Glutamatergic neuron (in vitro differentiated cells): ENCODE data around the gene SH2D3C. TPM values are rescaled to one million over a fixed set of nuclear protein-coding genes. Genes with fewer than 3 reads are reported as not detected.

Source experiments
- DNase-seq: peaks from one replicate; pipeline ENCODE4 v3.0.0; 2022
- H3K27ac Mint-ChIP-seq: one replicate; pipeline ENCODE4 v1.8.0; 2020; ENCODE audit warnings: mild to moderate bottlenecking, mixed read lengths, inconsistent platforms; ENCODE audit not compliant: unreplicated experiment
- H3K27me3 Mint-ChIP-seq: one replicate; pipeline ENCODE4 v1.8.0; 2020; ENCODE audit warnings: mild to moderate bottlenecking, moderate library complexity, mixed read lengths, inconsistent platforms; ENCODE audit not compliant: unreplicated experiment
- H3K36me3 Mint-ChIP-seq: one replicate; pipeline ENCODE4 v1.8.0; 2020; ENCODE audit warnings: mild to moderate bottlenecking, mixed read lengths, inconsistent platforms; ENCODE audit not compliant: unreplicated experiment
- H3K4me1 Mint-ChIP-seq: one replicate; pipeline ENCODE4 v1.8.0; 2020; ENCODE audit warnings: mild to moderate bottlenecking, low read depth, mixed read lengths, inconsistent platforms; ENCODE audit not compliant: unreplicated experiment
- H3K4me3 Mint-ChIP-seq: one replicate; pipeline ENCODE4 v1.8.0; 2020; ENCODE audit warnings: mild to moderate bottlenecking, mixed read lengths, inconsistent platforms; ENCODE audit not compliant: unreplicated experiment
- H3K9me3 Mint-ChIP-seq: one replicate; pipeline ENCODE4 v1.8.0; 2020; ENCODE audit warnings: mild to moderate bottlenecking, moderate library complexity, mixed read lengths, inconsistent platforms; ENCODE audit not compliant: unreplicated experiment
- total RNA-seq: library from RNA; stranded (reverse); fragmentation: NEBNext Ultra II Directional; extraction: Animal tissue kit (Norgen Biotek cat#: 25700); gene quantifications from one replicate; pipeline ENCODE4 v1.2.1, GENCODE V29; 2021; ENCODE audit not compliant: unreplicated experiment
- TF ChIP-seq, protein P1 (sequence below): fragments of 200-600 bp; sonication (generic); IDR thresholded peaks from one replicate; pipeline ENCODE4 v1.5.0; 2021; ENCODE audit not compliant: partially characterized antibody, unreplicated experiment

The SH2D3C gene
- total RNA-seq, 1 donor from 2014 or later = 71.7 TPM

- no peak overlapping the region for H3K4me3 Mint-ChIP-seq
- DNase-seq = no peak
- no peaks in the 10 kb centered on the region for H3K9me3 Mint-ChIP-seq
- no peaks in the 10 kb centered on the region for H3K36me3 Mint-ChIP-seq
- no peak overlapping the region for H3K27ac Mint-ChIP-seq
- peaks cover 2% of the 10 kb centered on the region for H3K27me3 Mint-ChIP-seq
- TF ChIP-seq, protein P1, sequence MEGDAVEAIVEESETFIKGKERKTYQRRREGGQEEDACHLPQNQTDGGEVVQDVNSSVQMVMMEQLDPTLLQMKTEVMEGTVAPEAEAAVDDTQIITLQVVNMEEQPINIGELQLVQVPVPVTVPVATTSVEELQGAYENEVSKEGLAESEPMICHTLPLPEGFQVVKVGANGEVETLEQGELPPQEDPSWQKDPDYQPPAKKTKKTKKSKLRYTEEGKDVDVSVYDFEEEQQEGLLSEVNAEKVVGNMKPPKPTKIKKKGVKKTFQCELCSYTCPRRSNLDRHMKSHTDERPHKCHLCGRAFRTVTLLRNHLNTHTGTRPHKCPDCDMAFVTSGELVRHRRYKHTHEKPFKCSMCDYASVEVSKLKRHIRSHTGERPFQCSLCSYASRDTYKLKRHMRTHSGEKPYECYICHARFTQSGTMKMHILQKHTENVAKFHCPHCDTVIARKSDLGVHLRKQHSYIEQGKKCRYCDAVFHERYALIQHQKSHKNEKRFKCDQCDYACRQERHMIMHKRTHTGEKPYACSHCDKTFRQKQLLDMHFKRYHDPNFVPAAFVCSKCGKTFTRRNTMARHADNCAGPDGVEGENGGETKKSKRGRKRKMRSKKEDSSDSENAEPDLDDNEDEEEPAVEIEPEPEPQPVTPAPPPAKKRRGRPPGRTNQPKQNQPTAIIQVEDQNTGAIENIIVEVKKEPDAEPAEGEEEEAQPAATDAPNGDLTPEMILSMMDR = no peak
- H3K4me1 Mint-ChIP-seq = peaks cover 6% of the 10 kb centered on the region
Measured at GRCh38 chr9:127814619-127815511, 36.4 kb upstream of the SH2D3C start.

DNA sequence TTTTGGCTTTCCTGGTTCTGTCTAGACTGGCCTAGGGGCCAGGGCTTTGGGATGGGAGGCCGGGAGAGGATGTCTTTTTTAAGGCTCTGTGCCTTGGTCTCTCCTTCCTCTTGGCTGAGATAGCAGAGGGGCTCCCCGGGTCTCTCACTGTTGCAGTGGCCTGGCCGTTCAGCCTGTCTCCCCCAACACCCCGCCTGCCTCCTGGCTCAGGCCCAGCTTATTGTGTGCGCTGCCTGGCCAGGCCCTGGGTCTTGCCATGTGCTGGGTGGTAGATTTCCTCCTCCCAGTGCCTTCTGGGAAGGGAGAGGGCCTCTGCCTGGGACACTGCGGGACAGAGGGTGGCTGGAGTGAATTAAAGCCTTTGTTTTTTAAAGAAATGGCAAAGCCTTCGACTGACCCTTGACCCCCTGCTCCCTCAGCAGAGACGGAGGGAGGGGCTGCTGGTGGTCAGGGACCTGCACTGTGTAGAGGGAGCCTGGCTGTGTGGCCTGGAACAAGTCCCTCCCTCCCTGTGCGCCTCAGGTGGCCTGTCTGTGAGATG is 35.3 kb upstream of the SH2D3C start:
- Mint-ChIP-seq H3K27ac (no peak overlapping the region), H3K27me3 (peaks cover 2% of the 10 kb centered on the region), H3K36me3 (no peaks in the 10 kb centered on the region), H3K9me3 (no peaks in the 10 kb centered on the region), H3K4me3 (no peak overlapping the region), H3K4me1 (peaks cover 6% of the 10 kb centered on the region)
- TF ChIP-seq, protein P1 = no peak
- DNase-seq = no peak

GRCh38 chr9:127812936-127813675 is 34.6 kb upstream of the SH2D3C start:
- Mint-ChIP-seq H3K27me3 (peaks cover 2% of the 10 kb centered on the region), H3K27ac (no peak overlapping the region), H3K36me3 (no peaks in the 10 kb centered on the region)

GRCh38 chr9:127812011-127812410 is 33.5 kb upstream of the SH2D3C start:
- DNase-seq = no peak
- no peak overlapping the region for H3K27ac Mint-ChIP-seq
- no peaks in the 10 kb centered on the region for H3K4me1 Mint-ChIP-seq
- no peaks in the 10 kb centered on the region for H3K27me3 Mint-ChIP-seq
- no peaks in the 10 kb centered on the region for H3K36me3 Mint-ChIP-seq
- no peaks in the 10 kb centered on the region for H3K9me3 Mint-ChIP-seq
- H3K4me3 Mint-ChIP-seq = no peak overlapping the region
- TF ChIP-seq, protein P1 = no peak

More at GRCh38 chr9:127812936-127813675, 34.6 kb upstream of the SH2D3C start:
- Mint-ChIP-seq H3K4me1 (peaks cover 6% of the 10 kb centered on the region), H3K4me3 (no peak overlapping the region), H3K9me3 (no peaks in the 10 kb centered on the region)
- TF ChIP-seq, protein P1 = no peak
- DNase-seq = no peak
